GM06990 (cell line): ENCODE data around the gene GARIN5A.
"Not testable (repeated sequence)": the region's sequence is repeated elsewhere in the genome, so short reads cannot be mapped to it uniquely, and the experiment has no call there.

ENCODE experiments used
- DNase-seq: peaks from one replicate; pipeline ENCODE4 v3.0.0-alpha.2; 2011; ENCODE audit not compliant: insufficient read length; ENCODE audit errors: extremely low read depth
- H3K27me3 ChIP-seq: replicated peaks from 2 replicates; pipeline ENCODE4 v1.6.0; 2011; ENCODE audit warnings: low read length; ENCODE audit not compliant: control insufficient read depth, insufficient read depth
- H3K36me3 ChIP-seq: 2 replicates; pipeline ENCODE4 v1.5.1; 2011; ENCODE audit warnings: low read length; ENCODE audit not compliant: control insufficient read depth, insufficient read depth
- H3K4me3 ChIP-seq: replicated peaks from 2 replicates; pipeline ENCODE4 v1.5.1; 2011; ENCODE audit warnings: low read depth, mild to moderate bottlenecking, control low read depth, low read length
- TF ChIP-seq, protein P1 (sequence below): IDR thresholded peaks from 2 replicates; pipeline ENCODE4 v1.5.1; 2011; ENCODE audit warnings: low read length, control low read depth, mild to moderate bottlenecking, inconsistent platforms; ENCODE audit not compliant: insufficient read depth, poor library complexity, severe bottlenecking

GARIN5A gene

DNA sequence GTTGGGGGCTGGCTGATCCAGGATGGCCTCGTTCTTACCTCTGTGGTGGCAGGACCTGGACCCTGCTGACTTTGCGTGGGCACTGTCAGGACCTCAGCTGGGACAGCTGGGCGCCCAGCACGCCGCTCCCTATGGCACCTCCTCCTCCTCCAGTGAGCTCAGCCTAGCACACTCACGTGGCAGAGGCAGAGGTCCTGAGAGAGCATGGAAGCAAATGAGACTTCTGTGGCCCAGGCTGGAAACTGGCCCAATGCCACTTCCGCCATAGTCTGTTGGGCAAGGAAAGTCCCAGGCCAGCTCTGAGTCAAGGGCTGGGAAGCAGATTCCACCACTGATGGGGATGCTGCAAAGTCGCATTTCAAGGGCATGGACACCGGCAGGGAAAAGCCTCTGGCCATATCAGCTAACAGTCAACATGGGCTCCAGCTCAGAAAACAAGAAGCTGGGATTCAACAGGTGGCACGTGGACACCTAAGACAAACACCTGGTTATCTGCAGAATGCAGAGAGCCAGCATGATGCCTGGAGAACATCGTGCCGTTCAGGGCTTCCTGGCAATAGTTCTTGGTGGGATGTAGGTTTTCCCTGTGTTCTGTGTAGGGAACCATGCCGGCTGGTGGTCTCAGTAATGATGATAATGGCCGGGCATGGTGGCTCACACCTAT lies 27.3 kb downstream of the GARIN5A start:
- Histone ChIP-seq H3K36me3 (no peaks in the 10 kb centered on the region), H3K4me3 (no peak overlapping the region), H3K27me3 (no peaks in the 10 kb centered on the region)
- DNase-seq, result no peak
- TF ChIP-seq, protein P1, sequence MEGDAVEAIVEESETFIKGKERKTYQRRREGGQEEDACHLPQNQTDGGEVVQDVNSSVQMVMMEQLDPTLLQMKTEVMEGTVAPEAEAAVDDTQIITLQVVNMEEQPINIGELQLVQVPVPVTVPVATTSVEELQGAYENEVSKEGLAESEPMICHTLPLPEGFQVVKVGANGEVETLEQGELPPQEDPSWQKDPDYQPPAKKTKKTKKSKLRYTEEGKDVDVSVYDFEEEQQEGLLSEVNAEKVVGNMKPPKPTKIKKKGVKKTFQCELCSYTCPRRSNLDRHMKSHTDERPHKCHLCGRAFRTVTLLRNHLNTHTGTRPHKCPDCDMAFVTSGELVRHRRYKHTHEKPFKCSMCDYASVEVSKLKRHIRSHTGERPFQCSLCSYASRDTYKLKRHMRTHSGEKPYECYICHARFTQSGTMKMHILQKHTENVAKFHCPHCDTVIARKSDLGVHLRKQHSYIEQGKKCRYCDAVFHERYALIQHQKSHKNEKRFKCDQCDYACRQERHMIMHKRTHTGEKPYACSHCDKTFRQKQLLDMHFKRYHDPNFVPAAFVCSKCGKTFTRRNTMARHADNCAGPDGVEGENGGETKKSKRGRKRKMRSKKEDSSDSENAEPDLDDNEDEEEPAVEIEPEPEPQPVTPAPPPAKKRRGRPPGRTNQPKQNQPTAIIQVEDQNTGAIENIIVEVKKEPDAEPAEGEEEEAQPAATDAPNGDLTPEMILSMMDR, result no peak

DNA sequence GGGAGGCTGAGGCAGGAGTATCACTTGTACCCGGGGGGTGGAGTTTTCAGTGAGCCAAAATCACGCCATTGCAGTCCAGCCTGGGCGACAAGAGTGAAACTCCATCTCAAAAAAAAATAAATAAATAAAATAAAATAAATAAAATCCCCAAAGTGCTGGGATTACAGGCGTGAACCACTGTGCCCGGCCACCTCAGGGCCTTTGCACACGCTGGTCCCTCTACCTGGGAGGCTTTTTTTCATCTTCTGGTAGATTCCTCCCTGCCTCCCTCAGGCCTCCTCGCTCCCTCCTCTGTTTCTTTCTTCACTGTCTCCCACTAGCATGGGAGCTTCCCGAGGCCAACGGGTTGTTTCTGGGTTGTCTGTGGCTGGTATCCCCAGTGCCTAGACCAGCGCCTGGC lies 28.9 kb downstream of the GARIN5A start:
- no peaks in the 10 kb centered on the region for H3K27me3 ChIP-seq
- TF ChIP-seq, protein P1, result no peak
- DNase-seq, result no peak
- H3K4me3 ChIP-seq, result no peak overlapping the region
- H3K36me3 ChIP-seq, result no peaks in the 10 kb centered on the region

DNA sequence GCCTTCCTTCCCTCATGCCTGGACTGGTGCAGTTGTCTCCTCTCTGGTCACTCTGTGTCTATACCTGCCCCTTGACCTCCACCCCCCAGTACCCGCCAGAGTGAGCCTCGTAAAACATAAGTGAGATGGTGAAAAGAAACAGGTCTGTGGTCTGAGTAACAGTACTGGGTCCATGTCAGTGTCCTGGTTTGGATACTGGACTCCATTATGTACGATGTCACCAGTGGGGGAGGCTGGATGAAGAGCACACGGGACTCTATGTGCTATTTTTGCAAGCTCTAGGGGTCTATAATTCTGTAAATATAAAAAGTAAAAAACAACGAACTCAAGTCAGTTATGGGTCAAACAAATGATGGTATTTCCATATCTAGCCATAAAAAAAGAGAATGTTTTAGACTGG lies 29.6 kb downstream of the GARIN5A start:
- no peak for DNase-seq
- TF ChIP-seq, protein P1, result no peak
- Histone ChIP-seq H3K36me3 (no peaks in the 10 kb centered on the region), H3K27me3 (no peaks in the 10 kb centered on the region), H3K4me3 (no peak overlapping the region)

DNA sequence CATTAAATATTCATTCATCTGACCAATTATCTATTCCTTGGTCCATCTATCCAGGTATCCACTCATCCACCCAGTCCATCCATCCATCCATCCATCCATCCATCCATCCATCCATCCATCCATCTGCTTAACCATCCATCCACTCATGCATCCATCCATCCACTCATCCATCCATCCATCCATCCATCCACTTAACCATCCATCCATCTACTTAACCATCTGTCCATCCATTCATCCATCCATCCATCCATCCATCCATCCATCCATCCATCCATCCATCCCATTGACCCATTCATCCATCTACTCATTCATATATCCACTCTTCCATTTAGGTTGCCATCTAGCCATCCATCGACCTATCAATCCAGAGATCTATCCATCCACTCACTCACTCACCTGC lies 32.6 kb downstream of the GARIN5A start:
- Histone ChIP-seq H3K27me3 (no peaks in the 10 kb centered on the region), H3K4me3 (no peak overlapping the region), H3K36me3 (no peaks in the 10 kb centered on the region)
- DNase-seq, result no peak
- TF ChIP-seq, protein P1, result no peak

DNA sequence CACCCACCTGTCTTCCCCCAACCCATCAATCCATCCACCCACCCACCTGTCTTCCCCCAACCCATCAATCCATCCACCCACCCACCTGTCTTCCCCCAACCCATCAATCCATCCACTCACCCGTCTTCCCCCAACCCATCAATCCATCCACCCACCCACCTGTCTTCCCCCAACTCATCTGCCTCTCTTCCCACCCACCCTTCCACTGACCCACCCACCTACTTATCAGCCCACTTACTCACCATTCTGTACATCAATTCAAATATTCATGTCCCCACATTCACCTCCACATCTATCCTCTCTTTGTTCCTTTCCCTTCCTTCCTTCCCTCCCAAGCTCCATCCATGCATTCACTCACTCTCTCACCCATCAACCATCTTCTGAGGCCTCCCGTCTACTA lies 37.5 kb downstream of the GARIN5A start:
- H3K36me3 ChIP-seq, DNase-seq, H3K27me3 ChIP-seq, H3K4me3 ChIP-seq: not testable (repeated sequence)

DNA sequence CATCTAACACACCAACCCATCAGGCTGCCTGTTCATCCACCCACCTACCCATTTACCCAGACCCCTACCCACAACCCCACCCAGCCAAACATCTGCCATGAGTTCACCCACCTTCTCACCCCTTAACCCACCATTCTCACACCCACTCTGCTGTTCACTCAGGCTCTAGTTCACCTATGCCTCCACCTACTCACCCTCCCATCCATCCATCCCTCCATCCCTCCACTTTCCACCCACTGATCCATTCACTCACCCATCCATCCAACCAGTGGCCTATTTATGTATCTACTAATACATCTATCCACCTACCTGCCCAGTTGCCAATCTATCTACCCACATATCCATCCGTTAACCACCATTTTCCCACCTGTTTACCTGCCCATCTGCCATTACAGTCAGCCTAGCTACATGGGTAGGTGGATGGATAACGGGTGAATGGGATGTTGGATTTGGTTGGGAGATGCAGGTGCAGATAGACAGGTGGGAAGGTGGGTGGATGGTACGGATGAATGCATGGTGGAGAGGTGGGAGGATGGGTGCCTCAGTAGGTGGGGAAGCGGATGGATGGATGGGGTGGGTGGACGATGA lies 38.7 kb downstream of the GARIN5A start:
- TF ChIP-seq, protein P1, result no peak

More for the DNA sequence above, 38.7 kb downstream of the GARIN5A start:
- Histone ChIP-seq H3K36me3 (no peaks in the 10 kb centered on the region), H3K27me3 (no peaks in the 10 kb centered on the region), H3K4me3 (no peak overlapping the region)
- DNase-seq, result no peak
